H1 (cell line): ENCODE results near the gene PAPOLA. TPM values are rescaled to one million over a fixed set of nuclear protein-coding genes. Genes with fewer than 3 reads are reported as not detected.
A peak's percentile ranks its signal among the peaks of the same experiment; 100 is the strongest.

Source experiments
- CTCF ChIA-PET: fragments of 300-600 bp; sonication (Branson Sonifier 250); formaldehyde crosslinking; loops from one replicate; lab custom pipeline; 2021; ENCODE audit not compliant: partially characterized antibody; lab: Charles Lee
- POLR2A ChIA-PET: fragments of 300-600 bp; sonication (Branson Sonifier 250); formaldehyde crosslinking; loops from one replicate; lab custom pipeline; 2021; ENCODE audit warnings: inconsistent platforms; ENCODE audit not compliant: partially characterized antibody; lab: Charles Lee
- DNase-seq, 2 experiments: peaks; one replicate each; pipeline versions ENCODE4 v3.0.0 to v3.0.0-alpha.2; 2010 to 2022; ENCODE audit warnings: low spot score in 2 of 2, low read depth in 1 of 2, mixed read lengths in 1 of 2
- FAIRE-seq: peaks from 2 replicates; lab custom pipeline; 2011; peaks lifted over from hg19 to GRCh38; lab: Jason Lieb, UNC
- H2AFZ ChIP-seq: 2 replicates; pipeline ENCODE4 v1.8.1; 2012; ENCODE audit warnings: low read length, inconsistent platforms
- H2AK5ac ChIP-seq: 2 replicates; pipeline ENCODE4 v1.6.1; 2013; ENCODE audit warnings: low read depth, low read length
- H2BK120ac ChIP-seq: replicated peaks from 2 replicates; pipeline ENCODE3; 2013; ENCODE audit warnings: low read depth, low read length, inconsistent platforms
- H2BK12ac ChIP-seq: 2 replicates; pipeline ENCODE4 v1.6.1; 2013; ENCODE audit warnings: low read depth, low read length
- H2BK15ac ChIP-seq: 2 replicates; pipeline ENCODE4 v1.6.1; 2013; ENCODE audit warnings: low read length
- H2BK20ac ChIP-seq: 2 replicates; pipeline ENCODE4 v1.6.1; 2013; ENCODE audit warnings: low read length
- H2BK5ac ChIP-seq: 2 replicates; pipeline ENCODE4 v1.6.1; 2013; ENCODE audit warnings: low read depth, low read length
- H3K14ac ChIP-seq: 2 replicates; pipeline ENCODE4 v1.6.1; 2013; ENCODE audit warnings: inconsistent platforms; ENCODE audit not compliant: insufficient read length
- H3K18ac ChIP-seq: 2 replicates; pipeline ENCODE4 v1.6.1; 2013; ENCODE audit warnings: low read length; ENCODE audit errors: extremely low read depth
- H3K23ac ChIP-seq: 2 replicates; pipeline ENCODE4 v1.6.1; 2013; ENCODE audit warnings: inconsistent platforms; ENCODE audit not compliant: insufficient read length
- H3K23me2 ChIP-seq: 2 replicates; pipeline ENCODE4 v1.6.1; 2013; ENCODE audit warnings: low read depth, low read length
- H3K27ac ChIP-seq: 2 replicates; pipeline ENCODE4 v1.6.1; 2011; ENCODE audit warnings: low read depth, low read length, inconsistent platforms
- H3K27me3 ChIP-seq, 4 experiments: replicated peaks in 1 of 4; 1 replicate in 1 of 4; 2 replicates in 3 of 4; pipeline versions ENCODE4 v1.6.1 to v1.8.1; 2011 to 2013; ENCODE audit warnings: low read length in 3 of 4, mild to moderate bottlenecking in 3 of 4, inconsistent platforms in 2 of 4, mixed read lengths in 2 of 4, moderate library complexity in 1 of 4; ENCODE audit not compliant: control insufficient read depth in 3 of 4, insufficient read depth in 3 of 4; ENCODE audit errors: extremely low read depth in 1 of 4
- H3K36me3 ChIP-seq, 4 experiments: 2 replicates each; pipeline versions ENCODE4 v1.6.1 to v1.8.1; 2011 to 2013; ENCODE audit warnings: mild to moderate bottlenecking in 4 of 4, low read length in 3 of 4, moderate library complexity in 2 of 4, control low read depth in 1 of 4, inconsistent platforms in 1 of 4; ENCODE audit not compliant: insufficient read depth in 4 of 4, control insufficient read depth in 2 of 4
- H3K4ac ChIP-seq: replicated peaks from 2 replicates; pipeline ENCODE3; 2013; ENCODE audit warnings: low read length, low read depth, mixed read lengths, inconsistent platforms; ENCODE audit not compliant: insufficient read length
- H3K4me1 ChIP-seq, 4 experiments: replicated peaks in 1 of 4; 1 replicate in 1 of 4; 2 replicates in 3 of 4; pipeline versions ENCODE4 v1.6.1 to v1.8.1; 2011 to 2013; ENCODE audit warnings: low read length in 3 of 4, inconsistent platforms in 2 of 4, mixed read lengths in 1 of 4; ENCODE audit not compliant: insufficient read depth in 4 of 4, control insufficient read depth in 3 of 4
- H3K4me2 ChIP-seq, 2 experiments: 2 replicates each; pipeline versions ENCODE4 v1.6.1 to v1.8.1; 2011 to 2013; ENCODE audit warnings: low read depth in 2 of 2, low read length in 2 of 2, control low read depth in 1 of 2, inconsistent platforms in 1 of 2, mild to moderate bottlenecking in 1 of 2; ENCODE audit not compliant: insufficient read depth in 1 of 2
- H3K4me3 ChIP-seq, 4 experiments: fragments of 200-600, 300-600 bp in 1 of 4; sonication (generic), shearing (Covaris generic), sonication (Bioruptor Twin) in 1 of 4; 2 replicates each; pipeline versions ENCODE4 v1.5.1 to v1.8.1; 2011 to 2016; ENCODE audit warnings: low read length in 4 of 4, low read depth in 3 of 4, control low read depth in 2 of 4, inconsistent platforms in 2 of 4, mild to moderate bottlenecking in 2 of 4, mixed read lengths in 1 of 4, moderate library complexity in 1 of 4; ENCODE audit not compliant: insufficient read depth in 2 of 4; ENCODE audit errors: extremely low read depth in 1 of 4
- H3K56ac ChIP-seq: replicated peaks from 2 replicates; pipeline ENCODE3; 2013; ENCODE audit warnings: low read depth, mild to moderate bottlenecking, mixed read lengths, low read length, inconsistent platforms; ENCODE audit not compliant: insufficient read length
- H3K79me1 ChIP-seq: 2 replicates; pipeline ENCODE4 v1.6.1; 2013; ENCODE audit warnings: low read depth, low read length, control low read depth
- H3K79me2 ChIP-seq, 2 experiments: 2 replicates each; pipeline versions ENCODE4 v1.6.1 to v1.8.1; 2012 to 2013; ENCODE audit warnings: low read length in 2 of 2, mild to moderate bottlenecking in 2 of 2, inconsistent platforms in 1 of 2; ENCODE audit not compliant: insufficient read depth in 2 of 2, control insufficient read depth in 1 of 2
- H3K9ac ChIP-seq, 4 experiments: replicated peaks in 1 of 4; 1 replicate in 1 of 4; 2 replicates in 3 of 4; pipeline versions ENCODE4 v1.6.1 to v1.8.1; 2011 to 2013; ENCODE audit warnings: low read depth in 3 of 4, low read length in 3 of 4, control low read depth in 2 of 4, mild to moderate bottlenecking in 2 of 4, moderate library complexity in 2 of 4, inconsistent platforms in 1 of 4; ENCODE audit errors: extremely low read depth in 1 of 4
- H3K9me3 ChIP-seq, 2 experiments: 2 replicates each; pipeline versions ENCODE4 v1.6.1 to v1.8.1; 2012 to 2013; ENCODE audit warnings: mild to moderate bottlenecking in 2 of 2, moderate library complexity in 2 of 2, control low read depth in 1 of 2, inconsistent platforms in 1 of 2, low read depth in 1 of 2, low read length in 1 of 2, mixed read lengths in 1 of 2; ENCODE audit not compliant: insufficient read depth in 2 of 2
- H4K20me1 ChIP-seq, 2 experiments: replicated peaks in 1 of 2; 2 replicates each; pipeline versions ENCODE3 to v1.8.1; 2011 to 2013; ENCODE audit warnings: inconsistent platforms in 2 of 2, low read length in 2 of 2, mild to moderate bottlenecking in 1 of 2; ENCODE audit not compliant: insufficient read depth in 2 of 2, control insufficient read depth in 1 of 2
- H4K5ac ChIP-seq: 2 replicates; pipeline ENCODE4 v1.6.1; 2013; ENCODE audit warnings: low read length, low read depth, mixed read lengths, inconsistent platforms; ENCODE audit not compliant: insufficient read length
- H4K8ac ChIP-seq: 2 replicates; pipeline ENCODE4 v1.8.0; 2013; ENCODE audit warnings: mild to moderate bottlenecking, moderate library complexity, low read length, inconsistent platforms; ENCODE audit not compliant: insufficient read depth; ENCODE audit errors: extremely low read depth
- H4K91ac ChIP-seq: replicated peaks from 2 replicates; pipeline ENCODE3; 2013; ENCODE audit warnings: low read length, mixed read lengths, inconsistent platforms; ENCODE audit not compliant: insufficient read length
- CHD2 ChIP-seq: IDR thresholded peaks from 2 replicates; pipeline ENCODE4 v1.6.1; 2012; ENCODE audit warnings: low read length, improper control_type of control experiment
- KDM1A ChIP-seq: fragments of 200-600, 300-600 bp; sonication (generic); IDR thresholded peaks from 2 replicates; pipeline ENCODE4 v1.7.1; 2016; ENCODE audit warnings: mild to moderate bottlenecking, low read length, borderline replicate concordance
- WGBS, 2 experiments: shearing (Covaris generic) in 1 of 2; methylation state at CpG; one replicate each; pipeline versions ENCODE4 v1.1.6 to v1.1.7; 2013 to 2015; ENCODE audit warnings: low lambda C conversion rate in 2 of 2, mixed read lengths in 2 of 2, inconsistent platforms in 1 of 2, low coverage in 1 of 2, missing lambda C conversion rate in 1 of 2; ENCODE audit not compliant: insufficient replicate concordance in 2 of 2, insufficient coverage in 1 of 2, insufficient read length in 1 of 2; ENCODE audit errors: extremely low coverage in 1 of 2, missing lambda C conversion rate in 1 of 2; 5-methylcytosine and 5-hydroxymethylcytosine counted together
- polyA plus RNA-seq, 7 experiments: library from polyadenylated mRNA; depleted of rRNA in 3 of 7; stranded (reverse) in 5 of 7; unstranded in 2 of 7; fragments of >200 nt in 5 of 7; fragments of 200-250 nt in 2 of 7; gene quantifications; 1 replicate in 5 of 7; 2 replicates in 1 of 7; 4 replicates in 1 of 7; pipeline versions ENCODE4 v1.2.1 to v1.2.3, GENCODE V29; 2011 to 2013; ENCODE audit warnings: missing spikeins in 2 of 7, mixed read lengths in 2 of 7
- total RNA-seq: library from RNA; stranded (reverse); fragmentation: NEBNext Ultra II Directional; extraction: Animal tissue kit (Norgen Biotek cat#: 25700); gene quantifications from 2 replicates; pipeline ENCODE4 v1.2.1, GENCODE V29; 2021

Gene PAPOLA
- total and polyA plus RNA-seq, 2 of the 8 experiments (the other 6 are each of a cell fraction or from before 2014, with no cell fraction given), result 163 to 239 TPM

GRCh38 chr14:96590190-96590864, 88.1 kb downstream of the PAPOLA start:
- DNase-seq, result no peak
- H3K79me2 ChIP-seq, result no peaks in the 10 kb centered on the region
- CTCF ChIA-PET, result interaction anchor here (0.8 to 10.6 kb wide), 11 partner anchors 7 to 262 kb away, joined by 3 to 87 read pairs (median 5); no protein-coding TSS in a partner anchor
- no peak overlapping the region for H2BK15ac ChIP-seq
- no peak overlapping the region for H2AFZ ChIP-seq
- no peak overlapping the region for H2BK120ac ChIP-seq
- TF ChIP-seq CHD2 (no peak), KDM1A (peak; percentile 90)
- H2BK5ac ChIP-seq, result no peak overlapping the region
- H3K4ac ChIP-seq, result no peak overlapping the region
- peaks cover 4% of the 10 kb centered on the region; the same call in 1 of the 2 replicates for H3K23me2 ChIP-seq
- H3K36me3 ChIP-seq, result no peaks in the 10 kb centered on the region
- H3K9me3 ChIP-seq, result no peaks in the 10 kb centered on the region
- no peak overlapping the region for H4K8ac ChIP-seq
- no peak overlapping the region for H4K91ac ChIP-seq
- no peak for FAIRE-seq
- H3K27ac ChIP-seq, result no peak overlapping the region
- H3K4me1 ChIP-seq, result peaks cover 0 to 9% (median under 1%) of the 10 kb centered on the region in 4 experiments; a peak in 3 of 7 replicates
- no peak overlapping the region for H3K56ac ChIP-seq
- POLR2A ChIA-PET, result no interaction called here
- H2BK12ac ChIP-seq, result no peak overlapping the region
- no peaks in the 10 kb centered on the region; the same call in 1 of the 2 replicates for H3K79me1 ChIP-seq
- peaks cover 0 to 16% (median 7%) of the 10 kb centered on the region in 4 experiments; a peak in 6 of 7 replicates for H3K27me3 ChIP-seq
- no peak overlapping the region for H3K14ac ChIP-seq
- H3K4me2 ChIP-seq, result no peak overlapping the region
- H3K18ac ChIP-seq, result no peak overlapping the region
- H3K9ac ChIP-seq, result no peak overlapping the region
- no peak overlapping the region for H3K4me3 ChIP-seq
- H4K20me1 ChIP-seq, result no peaks in the 10 kb centered on the region
- 67% methylated on average over 9 of the region's 9 CpGs; no CpG with 5 or more reads in 1 of the 2 experiments for WGBS, 2 experiments
- H3K23ac ChIP-seq, result no peak overlapping the region
- no peak overlapping the region for H2AK5ac ChIP-seq
- H2BK20ac ChIP-seq, result no peak overlapping the region
- H4K5ac ChIP-seq, result no peak overlapping the region
